HG02642 (cell line): Measurements from ENCODE around the gene TM9SF4.

ENCODE experiments used
- ATAC-seq: cut with Tn5 transposase; IDR thresholded peaks from one replicate; pipeline ENCODE4 v1.9.1; 2021; ENCODE audit warnings: mild to moderate bottlenecking; ENCODE audit not compliant: unreplicated experiment, poor library complexity

TM9SF4 gene

DNA sequence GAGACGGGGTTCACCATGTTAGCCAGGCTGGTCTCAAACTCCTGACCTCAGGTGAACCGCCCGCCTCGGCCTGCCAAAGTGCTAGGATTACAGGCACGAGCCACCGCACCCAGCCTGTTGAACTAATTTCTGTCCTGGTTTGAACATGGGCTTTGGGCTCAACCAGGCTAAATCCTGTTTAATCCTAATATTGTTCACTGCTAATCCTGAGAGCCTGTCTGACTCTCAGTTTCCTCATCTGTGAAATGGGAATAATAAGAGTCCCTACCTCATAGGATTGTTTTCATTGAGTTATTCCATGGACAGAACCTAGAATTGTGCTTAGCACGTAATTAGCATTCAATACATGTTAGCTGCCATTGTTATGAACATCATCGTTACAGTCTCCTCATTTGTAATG, 17.4 kb downstream of the TM9SF4 start:
- ATAC-seq = no peak

DNA sequence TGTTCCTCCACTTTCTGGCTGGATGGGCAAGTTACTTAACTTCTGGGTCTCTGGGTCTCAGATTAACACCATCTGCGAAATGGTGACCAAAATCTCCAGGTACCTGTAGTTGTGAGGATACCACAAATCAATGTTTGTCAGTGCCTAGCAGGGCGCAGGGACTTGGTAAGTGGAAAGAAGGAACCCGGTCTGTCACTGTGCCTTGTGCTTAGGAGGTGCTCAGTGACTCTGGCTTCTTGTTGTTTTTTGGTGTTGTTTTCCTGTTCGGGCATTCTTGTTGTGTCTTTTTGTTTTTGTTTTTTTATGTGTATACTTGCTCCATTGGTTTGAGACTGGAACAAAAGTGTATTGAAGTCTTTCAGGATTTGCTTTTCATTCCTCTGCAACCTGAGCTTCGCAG, 17.8 kb downstream of the TM9SF4 start:
- ATAC-seq = no peak

DNA sequence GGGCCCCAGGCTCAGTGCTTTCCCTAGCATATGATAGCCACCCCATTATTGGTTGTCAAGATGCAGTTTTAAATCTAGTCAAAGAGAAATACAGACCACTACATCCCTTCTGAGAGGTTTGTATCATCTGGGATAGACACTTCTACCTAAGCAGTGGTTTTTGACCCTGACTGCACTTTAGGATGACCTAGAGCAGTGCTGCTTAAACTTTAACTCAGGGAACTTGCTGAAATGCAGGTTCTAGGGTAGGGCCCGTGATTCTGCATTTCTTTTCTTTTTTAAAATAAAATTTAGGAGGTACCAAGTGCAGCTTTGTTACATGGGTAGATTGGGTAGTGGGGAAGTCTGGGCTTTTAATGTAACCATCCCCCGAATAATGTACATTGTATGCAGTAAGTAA, 18.7 kb downstream of the TM9SF4 start:
- no peak for ATAC-seq

DNA sequence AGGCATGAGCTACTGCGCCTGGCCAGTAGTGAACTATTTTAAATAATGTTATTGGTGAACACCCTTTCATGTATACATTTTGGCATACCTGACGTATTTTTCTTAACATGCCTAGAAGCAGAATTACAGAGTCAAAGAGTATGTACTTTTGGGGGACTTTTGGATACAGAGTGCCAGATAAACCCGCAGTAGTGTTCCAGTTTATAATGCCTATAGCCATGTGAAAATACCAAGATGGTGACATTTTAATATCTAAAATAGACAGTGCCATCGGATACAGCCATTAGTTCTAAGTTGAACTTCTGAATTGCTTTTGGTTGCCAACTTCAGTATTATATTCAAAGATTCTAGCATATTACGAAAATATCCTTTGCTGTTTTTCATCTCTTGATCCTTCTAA, 20.3 kb downstream of the TM9SF4 start:
- no peak for ATAC-seq

DNA sequence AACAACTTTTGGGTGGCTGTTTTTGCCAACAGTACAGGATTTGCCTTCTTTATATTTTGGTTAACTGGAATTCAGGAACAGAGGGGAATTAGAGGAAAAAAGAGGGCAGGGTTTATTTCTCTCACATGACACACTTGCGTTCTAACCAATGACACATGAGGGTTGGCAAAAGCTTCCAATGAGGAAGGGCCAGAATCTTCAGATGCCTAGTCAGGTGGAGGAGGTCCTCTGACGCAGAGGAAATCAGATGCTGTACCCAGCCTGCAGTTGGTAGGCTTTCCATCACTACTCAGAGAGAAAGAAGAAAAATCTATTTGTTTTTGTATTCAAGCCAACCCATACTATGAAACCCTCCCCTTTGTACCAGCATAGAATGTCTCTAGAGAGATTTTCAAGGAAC, 20.8 kb downstream of the TM9SF4 start:
- no peak for ATAC-seq

DNA sequence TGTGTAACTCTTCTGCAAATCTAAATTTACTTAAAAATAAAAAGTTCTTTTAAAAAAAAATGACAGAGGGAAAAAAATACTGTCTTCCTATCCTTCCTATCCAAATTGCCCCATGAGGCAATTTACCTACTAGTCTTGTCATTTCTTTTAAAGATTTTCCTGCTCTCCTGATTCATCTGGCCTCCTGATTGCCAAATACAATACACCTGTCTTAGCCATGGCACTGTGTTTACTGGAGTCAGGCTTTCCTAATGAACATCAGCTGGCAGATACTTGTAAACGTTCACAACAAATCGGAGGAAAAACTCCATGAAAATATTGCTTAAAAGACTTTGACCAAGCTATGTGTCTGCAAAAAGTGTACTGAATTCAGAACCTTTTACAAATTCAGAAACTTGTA, 21.5 kb downstream of the TM9SF4 start:
- no peak for ATAC-seq

DNA sequence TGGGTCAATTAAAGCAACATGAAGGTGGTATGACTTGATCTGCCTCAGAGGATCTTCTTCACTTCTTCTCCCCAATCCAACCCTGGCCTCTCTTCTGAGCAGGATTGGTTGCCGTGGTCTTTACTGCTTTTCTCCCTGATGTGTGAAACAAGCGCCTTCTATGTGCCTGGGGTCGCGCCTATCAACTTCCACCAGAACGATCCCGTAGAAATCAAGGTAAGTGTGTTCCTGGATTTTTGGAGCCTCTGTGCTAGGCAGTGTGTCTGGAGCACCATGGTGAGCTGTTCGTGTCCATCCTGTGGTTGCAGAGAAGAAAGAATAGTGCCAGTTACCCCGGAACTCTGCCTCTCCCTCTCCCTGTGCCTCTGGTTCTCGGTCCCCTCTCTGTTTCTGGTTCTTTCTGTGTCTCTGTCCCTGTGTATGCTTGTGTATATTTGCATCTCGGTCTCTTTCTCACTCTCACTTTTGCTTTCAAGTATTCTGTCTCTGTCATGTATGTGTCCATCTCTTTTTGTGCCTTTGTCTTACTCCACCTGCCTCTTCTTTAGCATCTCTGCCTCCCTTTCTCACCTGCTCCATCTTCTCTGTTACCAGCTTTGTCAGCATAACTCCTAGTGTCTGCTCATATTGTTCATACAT, 23.5 kb downstream of the TM9SF4 start:
- peak; percentile 92 for ATAC-seq

DNA sequence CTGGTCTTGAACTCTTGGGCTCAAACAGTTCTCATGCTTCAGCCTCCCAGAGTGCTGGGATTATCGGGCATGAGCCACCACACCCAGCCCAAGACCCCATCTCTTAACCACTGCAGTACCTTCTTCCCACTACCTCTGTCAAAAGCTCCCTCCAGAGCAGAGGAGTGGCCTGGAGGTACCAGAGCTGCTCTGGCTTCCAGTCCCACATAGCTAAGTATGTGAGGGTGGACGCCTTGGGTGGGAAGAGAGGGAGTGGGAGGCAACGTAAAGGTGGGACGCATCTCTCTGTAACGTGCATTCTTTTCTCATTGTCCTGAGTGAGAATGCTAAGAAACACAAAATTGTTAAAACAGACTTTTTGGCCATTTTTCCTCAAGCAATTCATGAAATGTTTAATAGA, 24.5 kb downstream of the TM9SF4 start:
- ATAC-seq = no peak

DNA sequence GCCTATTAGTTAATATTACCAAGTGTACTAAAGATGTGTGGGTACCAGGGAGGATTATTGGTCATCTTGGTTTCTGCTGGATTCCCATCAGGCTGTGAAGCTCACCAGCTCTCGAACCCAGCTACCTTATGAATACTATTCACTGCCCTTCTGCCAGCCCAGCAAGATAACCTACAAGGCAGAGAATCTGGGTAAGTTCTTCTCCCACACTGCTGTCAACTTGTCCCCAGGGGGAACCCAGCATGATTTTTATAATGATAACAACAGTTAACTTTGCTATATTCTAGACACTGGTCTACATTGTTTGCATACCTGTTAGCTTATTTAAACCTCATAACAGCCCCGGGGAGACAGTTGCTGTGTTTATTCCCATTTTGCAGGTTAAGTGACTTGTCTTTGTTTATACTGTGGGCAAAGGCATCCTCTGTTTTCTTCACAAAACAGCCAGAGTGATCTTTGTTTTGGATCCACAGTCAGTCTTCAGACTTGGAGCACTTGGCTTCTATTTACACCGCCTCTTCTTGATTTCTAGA, 26.5 kb downstream of the TM9SF4 start:
- no peak for ATAC-seq

DNA sequence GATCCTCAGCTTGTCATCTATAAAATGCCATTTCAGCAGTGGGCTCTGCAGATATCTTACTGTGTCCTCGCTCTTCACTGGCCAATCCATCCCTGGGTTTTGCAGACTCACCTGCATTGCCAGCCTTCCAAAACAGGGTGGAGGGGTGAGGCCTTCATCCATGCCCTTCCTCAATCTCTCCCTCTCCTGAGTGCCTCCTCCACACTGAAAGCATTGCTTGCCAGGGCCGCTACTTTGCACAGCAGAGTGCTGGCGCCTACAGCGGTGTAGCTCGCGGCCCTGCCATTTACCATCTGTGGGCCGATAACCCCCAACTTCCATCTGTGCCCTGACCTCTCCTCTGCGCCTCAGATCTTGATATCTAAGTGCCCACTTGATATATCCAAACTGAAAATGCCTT, 29.4 kb downstream of the TM9SF4 start:
- ATAC-seq = no peak

DNA sequence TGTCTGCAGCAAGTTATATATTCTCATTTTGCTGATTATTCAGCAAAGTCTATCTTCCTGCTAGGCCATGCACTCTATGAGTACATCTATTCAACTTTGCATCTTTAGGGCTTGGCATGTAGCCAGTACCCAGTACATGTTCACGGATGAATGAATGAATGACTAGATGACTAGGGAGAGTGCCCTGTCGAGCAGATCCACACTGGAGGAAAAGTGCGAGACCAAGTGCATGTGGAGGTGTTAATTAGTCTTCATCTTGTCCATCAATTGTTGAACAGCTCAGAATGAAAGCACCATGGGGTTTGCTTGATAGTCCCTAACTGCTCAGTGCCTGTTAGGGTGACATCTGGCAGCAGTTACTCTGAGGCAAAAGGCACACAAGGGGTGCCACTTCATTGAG, 30.4 kb downstream of the TM9SF4 start:
- no peak for ATAC-seq

DNA sequence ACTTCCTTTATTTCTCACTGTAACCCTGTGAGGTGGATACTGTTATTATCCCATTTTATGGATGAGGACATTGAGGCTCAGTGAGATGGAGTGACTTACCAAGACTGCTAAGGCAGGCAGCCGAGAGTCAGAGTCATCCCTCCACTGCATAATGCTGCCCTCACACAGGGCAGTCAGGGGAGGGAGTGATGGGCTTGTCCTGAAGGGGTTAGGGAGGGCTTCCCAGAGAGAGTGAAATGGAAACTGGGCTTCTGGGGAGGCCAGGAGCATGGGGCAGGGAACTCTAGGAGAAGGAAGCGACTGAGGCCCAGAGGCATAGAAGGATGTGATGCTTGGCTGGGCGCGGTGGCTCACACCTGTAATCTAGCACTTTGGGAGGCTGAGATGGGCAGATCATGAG, 31.1 kb downstream of the TM9SF4 start:
- no peak for ATAC-seq

DNA sequence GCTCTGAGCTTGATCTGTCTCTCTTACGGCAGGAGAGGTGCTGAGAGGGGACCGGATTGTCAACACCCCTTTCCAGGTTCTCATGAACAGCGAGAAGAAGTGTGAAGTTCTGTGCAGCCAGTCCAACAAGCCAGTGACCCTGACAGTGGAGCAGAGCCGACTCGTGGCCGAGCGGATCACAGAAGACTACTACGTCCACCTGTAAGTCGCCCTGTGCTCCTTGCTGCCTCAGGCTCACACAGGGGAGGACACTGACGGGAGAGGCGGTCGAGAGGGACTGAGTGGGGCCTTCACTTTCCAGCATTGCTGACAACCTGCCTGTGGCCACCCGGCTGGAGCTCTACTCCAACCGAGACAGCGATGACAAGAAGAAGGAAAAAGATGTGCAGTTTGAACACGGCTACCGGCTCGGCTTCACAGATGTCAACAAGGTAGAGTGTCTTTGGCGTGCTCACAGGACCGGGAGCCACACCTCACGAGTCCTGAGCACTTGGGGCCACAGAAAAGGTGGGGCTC, 32.0 kb downstream of the TM9SF4 start:
- no peak for ATAC-seq

DNA sequence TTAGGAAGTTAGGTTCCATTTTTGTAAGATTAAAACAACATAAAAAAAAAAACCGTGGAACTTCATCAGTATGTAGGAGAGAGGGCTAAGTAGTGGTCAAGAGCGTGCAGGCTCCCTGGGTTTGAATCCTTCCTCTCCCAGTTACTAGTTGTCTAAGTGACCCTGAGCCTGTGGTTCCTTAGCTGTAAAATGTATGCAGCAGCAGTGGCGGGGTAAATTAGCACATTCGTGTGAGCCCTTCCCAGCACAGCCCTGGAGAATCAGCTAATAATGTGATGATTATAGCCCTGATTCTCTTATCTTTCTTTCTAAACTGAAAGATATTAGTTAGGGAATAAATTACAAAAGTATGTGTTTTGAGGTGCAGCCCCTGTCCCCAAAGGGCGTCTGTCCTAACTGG, 32.6 kb downstream of the TM9SF4 start:
- no peak for ATAC-seq

DNA sequence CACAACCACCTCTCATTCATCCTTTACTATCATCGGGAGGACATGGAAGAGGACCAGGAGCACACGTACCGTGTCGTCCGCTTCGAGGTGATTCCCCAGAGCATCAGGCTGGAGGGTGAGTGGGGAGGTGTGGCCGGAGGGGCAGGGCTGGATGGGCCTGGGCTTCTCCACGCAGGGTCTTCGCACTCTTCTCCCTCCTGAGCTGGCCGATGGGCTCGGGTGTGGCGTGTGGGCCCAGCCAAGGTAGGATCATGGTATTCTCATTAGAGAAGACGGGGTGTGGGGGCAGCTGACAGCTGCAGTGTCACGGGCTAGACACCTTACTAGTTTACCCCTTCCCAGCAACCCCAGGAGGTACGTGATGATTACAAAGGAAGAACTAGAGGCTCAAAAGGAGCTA, 33.5 kb downstream of the TM9SF4 start:
- ATAC-seq = no peak

DNA sequence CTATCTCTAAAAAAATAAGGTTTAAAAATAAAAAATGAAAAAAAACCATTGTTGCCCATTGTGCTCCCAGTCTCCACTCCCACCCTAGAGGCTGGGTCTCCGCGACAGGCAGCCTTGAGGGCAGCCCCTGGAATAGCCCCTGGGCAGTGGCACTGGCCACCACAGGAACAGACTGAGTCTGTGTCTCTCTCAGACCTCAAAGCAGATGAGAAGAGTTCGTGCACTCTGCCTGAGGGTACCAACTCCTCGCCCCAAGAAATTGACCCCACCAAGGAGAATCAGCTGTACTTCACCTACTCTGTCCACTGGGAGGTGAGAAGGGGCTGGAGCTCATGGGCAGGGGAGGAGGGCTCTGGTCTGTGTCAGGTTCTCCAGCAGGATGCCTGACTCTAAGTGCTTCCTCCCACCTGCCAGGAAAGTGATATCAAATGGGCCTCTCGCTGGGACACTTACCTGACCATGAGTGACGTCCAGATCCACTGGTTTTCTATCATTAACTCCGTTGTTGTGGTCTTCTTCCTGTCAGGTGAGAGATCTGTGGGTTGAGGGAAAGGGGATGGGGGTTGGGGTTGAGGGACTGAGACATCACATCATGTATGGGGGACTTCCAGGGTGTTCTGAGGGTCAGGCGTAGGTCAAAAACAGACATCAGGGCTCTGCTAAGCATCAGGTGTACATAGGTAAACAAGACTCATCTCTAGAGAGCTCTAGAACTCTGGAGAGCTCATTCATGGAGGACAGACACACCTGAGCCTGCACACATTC, 35.6 kb downstream of the TM9SF4 start:
- no peak for ATAC-seq

DNA sequence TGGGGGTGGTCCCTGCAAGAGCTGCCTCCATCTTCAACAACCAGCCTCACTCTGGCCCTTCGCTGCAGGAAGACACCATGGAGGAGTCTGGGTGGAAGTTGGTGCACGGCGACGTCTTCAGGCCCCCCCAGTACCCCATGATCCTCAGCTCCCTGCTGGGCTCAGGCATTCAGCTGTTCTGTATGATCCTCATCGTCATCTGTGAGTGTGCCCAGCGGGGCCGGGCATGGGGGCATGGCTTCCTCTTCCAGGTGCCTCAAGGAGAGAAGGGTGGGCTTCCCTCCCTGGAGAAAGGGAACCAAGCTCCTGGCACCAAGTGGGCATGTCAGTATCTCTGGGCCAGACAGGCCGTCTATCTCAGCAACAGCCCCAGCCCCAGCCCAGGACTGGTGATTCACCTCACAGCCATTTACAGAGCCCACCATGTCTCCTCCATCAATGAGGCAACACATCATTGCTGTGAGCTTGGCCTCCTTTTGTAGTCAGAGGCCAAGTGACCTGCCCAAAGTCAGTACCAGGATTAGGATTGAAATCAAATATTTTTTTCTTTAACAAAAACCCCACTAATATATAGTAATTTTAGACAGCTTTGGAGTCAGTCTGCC, 40.2 kb downstream of the TM9SF4 start:
- ATAC-seq = no peak

DNA sequence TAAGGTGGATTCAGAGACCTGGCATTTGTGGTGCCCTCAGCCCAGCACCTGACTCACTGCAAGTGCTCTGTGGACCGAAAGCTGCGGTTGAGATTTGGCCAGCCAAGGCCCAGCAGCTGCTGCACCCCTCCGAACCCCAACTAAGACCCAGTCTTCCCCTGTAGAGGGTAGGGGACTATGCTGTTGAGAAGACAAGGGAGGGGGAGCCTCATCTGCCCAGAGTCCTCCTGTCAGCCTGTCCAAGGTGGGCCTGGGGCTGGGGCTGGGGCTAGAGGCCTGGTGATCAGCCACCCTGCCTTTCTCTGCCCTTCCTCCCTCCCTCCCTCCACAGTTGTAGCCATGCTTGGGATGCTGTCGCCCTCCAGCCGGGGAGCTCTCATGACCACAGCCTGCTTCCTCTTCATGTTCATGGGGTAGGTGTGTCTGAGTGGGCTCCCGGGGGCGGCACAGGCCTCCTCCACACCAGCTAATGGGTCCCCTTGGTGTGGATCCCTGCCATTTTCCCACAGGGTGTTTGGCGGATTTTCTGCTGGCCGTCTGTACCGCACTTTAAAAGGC, 40.9 kb downstream of the TM9SF4 start:
- no peak for ATAC-seq

DNA sequence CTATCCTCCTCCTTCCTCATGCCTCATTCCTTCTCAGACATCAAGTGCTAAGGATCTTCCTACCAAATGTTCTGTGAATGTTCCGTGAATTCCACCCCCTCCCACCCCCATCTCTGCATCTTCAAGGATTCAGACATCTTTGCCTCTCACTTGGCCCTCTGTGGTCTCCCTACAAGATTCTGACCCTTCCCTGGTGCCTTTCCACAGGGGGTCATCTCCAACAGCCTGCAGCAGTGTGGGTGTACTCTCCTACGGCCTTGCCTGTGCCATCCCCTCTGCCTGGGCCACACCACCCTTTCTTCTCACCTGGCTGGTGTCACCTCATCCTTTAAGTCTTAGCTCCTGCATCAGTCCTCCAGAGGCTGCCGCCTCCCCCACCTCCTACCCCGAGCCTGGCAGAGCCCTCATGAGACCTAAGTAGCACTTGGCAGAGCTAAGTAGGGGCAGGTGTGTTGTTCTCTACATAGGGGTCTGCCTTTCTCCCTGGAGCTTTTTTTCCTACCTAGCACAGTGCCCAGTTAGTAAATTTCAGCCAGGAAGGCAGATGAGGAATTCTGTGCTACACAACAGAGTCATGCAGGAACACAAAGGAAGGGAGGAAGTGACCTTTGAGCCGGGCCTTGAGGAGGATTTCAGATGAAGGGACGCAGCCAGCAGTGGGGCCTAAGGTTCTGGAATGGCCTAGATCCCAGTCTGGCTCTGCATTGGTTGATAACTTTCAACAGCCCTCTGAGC, 43.1 kb downstream of the TM9SF4 start:
- no peak for ATAC-seq

DNA sequence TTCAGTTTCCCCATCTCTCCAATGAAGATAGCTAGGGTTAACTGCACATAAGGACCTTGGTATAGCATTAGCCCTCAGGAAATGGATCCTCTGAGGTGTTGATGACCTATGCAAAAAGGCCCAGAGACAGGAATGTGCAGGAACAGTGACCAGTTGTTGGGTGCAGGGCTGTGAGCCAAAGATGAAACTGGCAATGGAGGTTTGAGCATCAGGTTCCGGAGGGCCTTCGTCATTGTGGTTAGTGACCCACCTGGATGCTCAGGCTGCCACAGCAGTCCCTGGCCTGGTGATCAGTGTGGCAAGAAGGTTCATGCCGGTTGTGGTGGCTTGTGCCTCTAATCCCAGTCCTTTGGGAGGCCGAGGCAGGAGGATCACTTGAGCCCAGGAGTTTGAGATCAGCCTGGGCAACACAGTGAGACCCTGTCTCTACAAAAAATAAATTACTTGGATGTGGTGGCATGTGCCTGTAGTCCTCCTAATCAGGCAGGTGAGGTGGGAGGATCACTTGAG, 43.7 kb downstream of the TM9SF4 start:
- no peak for ATAC-seq
